Measurements from ENCODE around the gene CARHSP1. TPM values are rescaled to one million over a fixed set of nuclear protein-coding genes. Genes with fewer than 3 reads are reported as not detected.

Gene CARHSP1
- total RNA-seq, 1 donor = 22.4 TPM

- H3K4me1 ChIP-seq (ENCODE audit: insufficient read depth, low read length) = peaks cover 56% of the 10 kb centered on the region
These were observed 832 bp downstream of the CARHSP1 start for GRCh38 chr16:8867932-8868415.

GRCh38 chr16:8867216-8867931 is 1.4 kb downstream of the CARHSP1 start:
- Histone ChIP-seq H3K27me3 (ENCODE audit: insufficient read depth, low read length) (no peaks in the 10 kb centered on the region), H3K4me1 (ENCODE audit: insufficient read depth, low read length) (peaks cover 56% of the 10 kb centered on the region), H3K4me3 (ENCODE audit: low read length) (peak overlapping the region; percentile 64), H3K9me3 (ENCODE audit: low read depth, low read length) (no peaks in the 10 kb centered on the region)

More at GRCh38 chr16:8867932-8868415, 832 bp downstream of the CARHSP1 start:
- Histone ChIP-seq H3K27me3 (ENCODE audit: insufficient read depth, low read length) (no peaks in the 10 kb centered on the region), H3K9me3 (ENCODE audit: low read depth, low read length) (no peaks in the 10 kb centered on the region), H3K4me3 (ENCODE audit: low read length) (peak overlapping the region; percentile 64)

- H3K4me3 ChIP-seq (ENCODE audit: low read length) = no peak overlapping the region
- no peaks in the 10 kb centered on the region for H3K27me3 ChIP-seq (ENCODE audit: insufficient read depth, low read length)
- peaks cover 56% of the 10 kb centered on the region for H3K4me1 ChIP-seq (ENCODE audit: insufficient read depth, low read length)
- H3K9me3 ChIP-seq (ENCODE audit: low read depth, low read length) = no peaks in the 10 kb centered on the region
These were observed 2.0 kb downstream of the CARHSP1 start for GRCh38 chr16:8866884-8867215.

GRCh38 chr16:8866118-8866883 is 2.5 kb downstream of the CARHSP1 start:
- Histone ChIP-seq H3K27me3 (ENCODE audit: insufficient read depth, low read length) (no peaks in the 10 kb centered on the region), H3K4me3 (ENCODE audit: low read length) (no peak overlapping the region), H3K9me3 (ENCODE audit: low read depth, low read length) (no peaks in the 10 kb centered on the region), H3K4me1 (ENCODE audit: insufficient read depth, low read length) (peaks cover 54% of the 10 kb centered on the region)

- Histone ChIP-seq H3K4me3 (ENCODE audit: low read length) (no peak overlapping the region), H3K4me1 (ENCODE audit: insufficient read depth, low read length) (peaks cover 44% of the 10 kb centered on the region), H3K9me3 (ENCODE audit: low read depth, low read length) (no peaks in the 10 kb centered on the region), H3K27me3 (ENCODE audit: insufficient read depth, low read length) (no peaks in the 10 kb centered on the region)
These were observed 3.5 kb downstream of the CARHSP1 start for GRCh38 chr16:8865145-8865882.

GRCh38 chr16:8864480-8865110 is 4.2 kb downstream of the CARHSP1 start:
- Histone ChIP-seq H3K4me3 (ENCODE audit: low read length) (no peak overlapping the region), H3K27me3 (ENCODE audit: insufficient read depth, low read length) (no peaks in the 10 kb centered on the region), H3K4me1 (ENCODE audit: insufficient read depth, low read length) (peaks cover 39% of the 10 kb centered on the region), H3K9me3 (ENCODE audit: low read depth, low read length) (no peaks in the 10 kb centered on the region)

GRCh38 chr16:8863594-8864424 is 5.0 kb downstream of the CARHSP1 start:
- Histone ChIP-seq H3K4me3 (ENCODE audit: low read length) (no peak overlapping the region), H3K4me1 (ENCODE audit: insufficient read depth, low read length) (peaks cover 35% of the 10 kb centered on the region), H3K9me3 (ENCODE audit: low read depth, low read length) (no peaks in the 10 kb centered on the region), H3K27me3 (ENCODE audit: insufficient read depth, low read length) (no peaks in the 10 kb centered on the region)

GRCh38 chr16:8862309-8863130 is 6.3 kb downstream of the CARHSP1 start:
- Histone ChIP-seq H3K27me3 (ENCODE audit: insufficient read depth, low read length) (no peaks in the 10 kb centered on the region), H3K9me3 (ENCODE audit: low read depth, low read length) (no peaks in the 10 kb centered on the region), H3K4me3 (ENCODE audit: low read length) (no peak overlapping the region), H3K4me1 (ENCODE audit: insufficient read depth, low read length) (peaks cover 28% of the 10 kb centered on the region)

- H3K4me1 ChIP-seq (ENCODE audit: insufficient read depth, low read length) = peaks cover 20% of the 10 kb centered on the region
- no peak overlapping the region for H3K4me3 ChIP-seq (ENCODE audit: low read length)
- no peaks in the 10 kb centered on the region for H3K9me3 ChIP-seq (ENCODE audit: low read depth, low read length)
- no peaks in the 10 kb centered on the region for H3K27me3 ChIP-seq (ENCODE audit: insufficient read depth, low read length)
These were observed 7.1 kb downstream of the CARHSP1 start for GRCh38 chr16:8861563-8862308.

- Histone ChIP-seq H3K4me1 (ENCODE audit: insufficient read depth, low read length) (peaks cover 9% of the 10 kb centered on the region), H3K27me3 (ENCODE audit: insufficient read depth, low read length) (no peaks in the 10 kb centered on the region), H3K4me3 (ENCODE audit: low read length) (no peak overlapping the region), H3K9me3 (ENCODE audit: low read depth, low read length) (no peaks in the 10 kb centered on the region)
These were observed 8.6 kb downstream of the CARHSP1 start for GRCh38 chr16:8859913-8860881.

GRCh38 chr16:8858994-8859912 is 9.6 kb downstream of the CARHSP1 start:
- H3K4me1 ChIP-seq (ENCODE audit: insufficient read depth, low read length) = no peaks in the 10 kb centered on the region
- no peaks in the 10 kb centered on the region for H3K9me3 ChIP-seq (ENCODE audit: low read depth, low read length)
- no peak overlapping the region for H3K4me3 ChIP-seq (ENCODE audit: low read length)
- no peaks in the 10 kb centered on the region for H3K27me3 ChIP-seq (ENCODE audit: insufficient read depth, low read length)

All from mononuclear cell (primary cell).